H1 (cell line): ENCODE data around the gene SUMF1. TPM values are rescaled to one million over a fixed set of nuclear protein-coding genes. Genes with fewer than 3 reads are reported as not detected.

Experiments
- CTCF ChIA-PET: fragments of 300-600 bp; sonication (Branson Sonifier 250); formaldehyde crosslinking; loops from one replicate; lab custom pipeline; 2021; ENCODE audit not compliant: partially characterized antibody; lab: Charles Lee
- POLR2A ChIA-PET: fragments of 300-600 bp; sonication (Branson Sonifier 250); formaldehyde crosslinking; loops from one replicate; lab custom pipeline; 2021; ENCODE audit warnings: inconsistent platforms; ENCODE audit not compliant: partially characterized antibody; lab: Charles Lee
- DNase-seq, 2 experiments: peaks; one replicate each; pipeline versions ENCODE4 v3.0.0 to v3.0.0-alpha.2; 2010 to 2022; ENCODE audit warnings: low spot score in 2 of 2, low read depth in 1 of 2, mixed read lengths in 1 of 2
- FAIRE-seq: peaks from 2 replicates; lab custom pipeline; 2011; peaks lifted over from hg19 to GRCh38; lab: Jason Lieb, UNC
- H2AFZ ChIP-seq: 2 replicates; pipeline ENCODE4 v1.8.1; 2012; ENCODE audit warnings: low read length, inconsistent platforms
- H2AK5ac ChIP-seq: 2 replicates; pipeline ENCODE4 v1.6.1; 2013; ENCODE audit warnings: low read depth, low read length
- H2BK120ac ChIP-seq: replicated peaks from 2 replicates; pipeline ENCODE3; 2013; ENCODE audit warnings: low read depth, low read length, inconsistent platforms
- H2BK12ac ChIP-seq: 2 replicates; pipeline ENCODE4 v1.6.1; 2013; ENCODE audit warnings: low read depth, low read length
- H2BK15ac ChIP-seq: 2 replicates; pipeline ENCODE4 v1.6.1; 2013; ENCODE audit warnings: low read length
- H2BK20ac ChIP-seq: 2 replicates; pipeline ENCODE4 v1.6.1; 2013; ENCODE audit warnings: low read length
- H2BK5ac ChIP-seq: 2 replicates; pipeline ENCODE4 v1.6.1; 2013; ENCODE audit warnings: low read depth, low read length
- H3K14ac ChIP-seq: 2 replicates; pipeline ENCODE4 v1.6.1; 2013; ENCODE audit warnings: inconsistent platforms; ENCODE audit not compliant: insufficient read length
- H3K18ac ChIP-seq: 2 replicates; pipeline ENCODE4 v1.6.1; 2013; ENCODE audit warnings: low read length; ENCODE audit errors: extremely low read depth
- H3K23ac ChIP-seq: 2 replicates; pipeline ENCODE4 v1.6.1; 2013; ENCODE audit warnings: inconsistent platforms; ENCODE audit not compliant: insufficient read length
- H3K23me2 ChIP-seq: 2 replicates; pipeline ENCODE4 v1.6.1; 2013; ENCODE audit warnings: low read depth, low read length
- H3K27ac ChIP-seq: 2 replicates; pipeline ENCODE4 v1.6.1; 2011; ENCODE audit warnings: low read depth, low read length, inconsistent platforms
- H3K27me3 ChIP-seq, 4 experiments: replicated peaks in 1 of 4; 1 replicate in 1 of 4; 2 replicates in 3 of 4; pipeline versions ENCODE4 v1.6.1 to v1.8.1; 2011 to 2013; ENCODE audit warnings: low read length in 3 of 4, mild to moderate bottlenecking in 3 of 4, inconsistent platforms in 2 of 4, mixed read lengths in 2 of 4, moderate library complexity in 1 of 4; ENCODE audit not compliant: control insufficient read depth in 3 of 4, insufficient read depth in 3 of 4; ENCODE audit errors: extremely low read depth in 1 of 4
- H3K36me3 ChIP-seq, 4 experiments: 2 replicates each; pipeline versions ENCODE4 v1.6.1 to v1.8.1; 2011 to 2013; ENCODE audit warnings: mild to moderate bottlenecking in 4 of 4, low read length in 3 of 4, moderate library complexity in 2 of 4, control low read depth in 1 of 4, inconsistent platforms in 1 of 4; ENCODE audit not compliant: insufficient read depth in 4 of 4, control insufficient read depth in 2 of 4
- H3K4ac ChIP-seq: replicated peaks from 2 replicates; pipeline ENCODE3; 2013; ENCODE audit warnings: low read length, low read depth, mixed read lengths, inconsistent platforms; ENCODE audit not compliant: insufficient read length
- H3K4me1 ChIP-seq, 4 experiments: replicated peaks in 1 of 4; 1 replicate in 1 of 4; 2 replicates in 3 of 4; pipeline versions ENCODE4 v1.6.1 to v1.8.1; 2011 to 2013; ENCODE audit warnings: low read length in 3 of 4, inconsistent platforms in 2 of 4, mixed read lengths in 1 of 4; ENCODE audit not compliant: insufficient read depth in 4 of 4, control insufficient read depth in 3 of 4
- H3K4me2 ChIP-seq, 2 experiments: 2 replicates each; pipeline versions ENCODE4 v1.6.1 to v1.8.1; 2011 to 2013; ENCODE audit warnings: low read depth in 2 of 2, low read length in 2 of 2, control low read depth in 1 of 2, inconsistent platforms in 1 of 2, mild to moderate bottlenecking in 1 of 2; ENCODE audit not compliant: insufficient read depth in 1 of 2
- H3K4me3 ChIP-seq, 4 experiments: fragments of 200-600, 300-600 bp in 1 of 4; sonication (generic), shearing (Covaris generic), sonication (Bioruptor Twin) in 1 of 4; 2 replicates each; pipeline versions ENCODE4 v1.5.1 to v1.8.1; 2011 to 2016; ENCODE audit warnings: low read length in 4 of 4, low read depth in 3 of 4, control low read depth in 2 of 4, inconsistent platforms in 2 of 4, mild to moderate bottlenecking in 2 of 4, mixed read lengths in 1 of 4, moderate library complexity in 1 of 4; ENCODE audit not compliant: insufficient read depth in 2 of 4; ENCODE audit errors: extremely low read depth in 1 of 4
- H3K56ac ChIP-seq: replicated peaks from 2 replicates; pipeline ENCODE3; 2013; ENCODE audit warnings: low read depth, mild to moderate bottlenecking, mixed read lengths, low read length, inconsistent platforms; ENCODE audit not compliant: insufficient read length
- H3K79me1 ChIP-seq: 2 replicates; pipeline ENCODE4 v1.6.1; 2013; ENCODE audit warnings: low read depth, low read length, control low read depth
- H3K79me2 ChIP-seq, 2 experiments: 2 replicates each; pipeline versions ENCODE4 v1.6.1 to v1.8.1; 2012 to 2013; ENCODE audit warnings: low read length in 2 of 2, mild to moderate bottlenecking in 2 of 2, inconsistent platforms in 1 of 2; ENCODE audit not compliant: insufficient read depth in 2 of 2, control insufficient read depth in 1 of 2
- H3K9ac ChIP-seq, 4 experiments: replicated peaks in 1 of 4; 1 replicate in 1 of 4; 2 replicates in 3 of 4; pipeline versions ENCODE4 v1.6.1 to v1.8.1; 2011 to 2013; ENCODE audit warnings: low read depth in 3 of 4, low read length in 3 of 4, control low read depth in 2 of 4, mild to moderate bottlenecking in 2 of 4, moderate library complexity in 2 of 4, inconsistent platforms in 1 of 4; ENCODE audit errors: extremely low read depth in 1 of 4
- H3K9me3 ChIP-seq, 2 experiments: 2 replicates each; pipeline versions ENCODE4 v1.6.1 to v1.8.1; 2012 to 2013; ENCODE audit warnings: mild to moderate bottlenecking in 2 of 2, moderate library complexity in 2 of 2, control low read depth in 1 of 2, inconsistent platforms in 1 of 2, low read depth in 1 of 2, low read length in 1 of 2, mixed read lengths in 1 of 2; ENCODE audit not compliant: insufficient read depth in 2 of 2
- H4K20me1 ChIP-seq, 2 experiments: replicated peaks in 1 of 2; 2 replicates each; pipeline versions ENCODE3 to v1.8.1; 2011 to 2013; ENCODE audit warnings: inconsistent platforms in 2 of 2, low read length in 2 of 2, mild to moderate bottlenecking in 1 of 2; ENCODE audit not compliant: insufficient read depth in 2 of 2, control insufficient read depth in 1 of 2
- H4K5ac ChIP-seq: 2 replicates; pipeline ENCODE4 v1.6.1; 2013; ENCODE audit warnings: low read length, low read depth, mixed read lengths, inconsistent platforms; ENCODE audit not compliant: insufficient read length
- H4K8ac ChIP-seq: 2 replicates; pipeline ENCODE4 v1.8.0; 2013; ENCODE audit warnings: mild to moderate bottlenecking, moderate library complexity, low read length, inconsistent platforms; ENCODE audit not compliant: insufficient read depth; ENCODE audit errors: extremely low read depth
- H4K91ac ChIP-seq: replicated peaks from 2 replicates; pipeline ENCODE3; 2013; ENCODE audit warnings: low read length, mixed read lengths, inconsistent platforms; ENCODE audit not compliant: insufficient read length
- CBX5 ChIP-seq: fragments of 300-800, 300-1000 bp; sonication (generic); IDR thresholded peaks from 2 replicates; pipeline ENCODE4 v1.7.1; 2016; ENCODE audit warnings: antibody characterized with exemption, low read length, low read depth
- CHD1 ChIP-seq: IDR thresholded peaks from 2 replicates; pipeline ENCODE4 v1.6.1; 2012; ENCODE audit warnings: low read depth, low read length, improper control_type of control experiment
- CTBP2 ChIP-seq: IDR thresholded peaks from 2 replicates; pipeline ENCODE4 v1.7.0; 2011; ENCODE audit warnings: borderline replicate concordance, mild to moderate bottlenecking, moderate library complexity, mixed read lengths, low read length; ENCODE audit not compliant: insufficient read depth, insufficient read length
- HDAC2 ChIP-seq, 2 experiments: fragments of 300-600 bp in 1 of 2; sonication (generic) in 1 of 2; IDR thresholded peaks; 2 replicates each; pipeline ENCODE4 v1.6.1; 2011 to 2012; ENCODE audit warnings: low read depth in 2 of 2, low read length in 2 of 2, mild to moderate bottlenecking in 2 of 2, moderate library complexity in 2 of 2, borderline replicate concordance in 1 of 2, inconsistent platforms in 1 of 2
- KDM4A ChIP-seq: IDR thresholded peaks from one replicate; pipeline ENCODE4 v1.7.1; 2012; ENCODE audit warnings: low read depth, mild to moderate bottlenecking, moderate library complexity, low read length, inconsistent platforms; ENCODE audit not compliant: severe bottlenecking
- POLR2A ChIP-seq, 2 experiments: IDR thresholded peaks; 1 replicate in 1 of 2; 2 replicates in 1 of 2; pipeline ENCODE4 v1.6.1; 2011; ENCODE audit warnings: low read depth in 2 of 2, low read length in 2 of 2, mild to moderate bottlenecking in 2 of 2; ENCODE audit errors: control extremely low read depth in 1 of 2
- POU5F1 ChIP-seq: IDR thresholded peaks from 2 replicates; pipeline ENCODE4 v1.6.1; 2011; ENCODE audit warnings: low read depth, mild to moderate bottlenecking, low read length, moderate library complexity
- RBBP5 ChIP-seq: IDR thresholded peaks from 2 replicates; pipeline ENCODE4 v1.7.1; 2012; ENCODE audit warnings: low read depth, mild to moderate bottlenecking, inconsistent platforms, low read length, moderate library complexity, borderline replicate concordance
- TAF1 ChIP-seq: IDR thresholded peaks from 2 replicates; pipeline ENCODE4 v1.6.1; 2011; ENCODE audit warnings: mild to moderate bottlenecking, low read depth, low read length
- YY1 ChIP-seq: IDR thresholded peaks from 2 replicates; pipeline ENCODE4 v1.6.1; 2011; ENCODE audit warnings: low read depth, mild to moderate bottlenecking, low read length
- ZNF274 ChIP-seq: IDR thresholded peaks from 2 replicates; pipeline ENCODE4 v1.7.0; 2012; ENCODE audit warnings: low read length, borderline replicate concordance; ENCODE audit errors: extremely low read depth
- WGBS, 2 experiments: shearing (Covaris generic) in 1 of 2; methylation state at CpG; one replicate each; pipeline versions ENCODE4 v1.1.6 to v1.1.7; 2013 to 2015; ENCODE audit warnings: low lambda C conversion rate in 2 of 2, mixed read lengths in 2 of 2, inconsistent platforms in 1 of 2, low coverage in 1 of 2, missing lambda C conversion rate in 1 of 2; ENCODE audit not compliant: insufficient replicate concordance in 2 of 2, insufficient coverage in 1 of 2, insufficient read length in 1 of 2; ENCODE audit errors: extremely low coverage in 1 of 2, missing lambda C conversion rate in 1 of 2; 5-methylcytosine and 5-hydroxymethylcytosine counted together
- polyA plus RNA-seq, 7 experiments: library from polyadenylated mRNA; depleted of rRNA in 3 of 7; stranded (reverse) in 5 of 7; unstranded in 2 of 7; fragments of >200 nt in 5 of 7; fragments of 200-250 nt in 2 of 7; gene quantifications; 1 replicate in 5 of 7; 2 replicates in 1 of 7; 4 replicates in 1 of 7; pipeline versions ENCODE4 v1.2.1 to v1.2.3, GENCODE V29; 2011 to 2013; ENCODE audit warnings: missing spikeins in 2 of 7, mixed read lengths in 2 of 7
- total RNA-seq: library from RNA; stranded (reverse); fragmentation: NEBNext Ultra II Directional; extraction: Animal tissue kit (Norgen Biotek cat#: 25700); gene quantifications from 2 replicates; pipeline ENCODE4 v1.2.1, GENCODE V29; 2021

Gene SUMF1
- total and polyA plus RNA-seq, 2 of the 8 experiments (the other 6 are each of a cell fraction or from before 2014, with no cell fraction given), result 12.5 to 15.0 TPM

DNA sequence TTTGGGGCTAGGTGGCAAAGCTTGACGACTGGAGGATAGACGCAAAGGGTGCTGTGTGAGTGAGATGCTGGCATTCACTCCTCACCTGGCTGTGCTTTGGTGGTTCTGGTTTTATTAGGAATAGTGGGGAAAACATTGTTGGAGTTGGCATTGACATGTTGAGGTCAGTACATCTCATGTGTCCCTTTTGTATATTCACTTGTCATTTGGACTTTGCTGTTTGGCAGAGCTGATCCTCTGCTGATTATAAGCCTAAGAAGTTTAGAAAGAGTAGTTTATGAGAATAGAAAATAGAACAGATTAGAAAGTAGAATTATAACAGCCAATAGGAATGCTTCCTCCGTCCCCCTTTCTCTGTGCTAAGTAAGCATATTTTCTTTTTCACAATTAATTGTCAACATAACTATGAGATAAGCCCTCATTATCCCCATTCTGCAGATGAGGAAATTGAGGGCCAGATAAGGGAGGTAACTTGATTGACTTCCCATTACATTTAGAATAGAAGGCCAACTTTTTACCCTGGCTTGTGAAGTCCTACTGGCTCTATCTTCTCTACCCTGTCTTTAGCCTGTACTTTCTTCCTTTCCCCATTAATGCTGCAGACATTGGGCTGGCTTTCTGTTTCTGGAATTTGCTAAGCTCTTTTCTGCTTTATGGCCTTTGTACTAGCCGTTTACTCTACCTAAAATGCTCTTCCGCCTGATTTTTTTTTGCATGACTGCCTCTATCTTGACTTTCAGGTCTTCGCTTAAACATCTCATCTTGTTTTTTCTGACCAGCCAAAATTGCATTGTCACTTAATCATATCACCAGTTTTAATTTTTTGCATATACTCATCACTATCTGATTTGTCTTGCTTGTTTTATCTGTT is 38.9 kb upstream of the SUMF1 start:
- Histone ChIP-seq H4K20me1 (peaks cover 0 to 2% of the 10 kb centered on the region in 2 experiments), H2AFZ (no peak overlapping the region), H3K23me2 (no peaks in the 10 kb centered on the region), H3K18ac (no peak overlapping the region), H3K56ac (no peak overlapping the region), H3K79me2 (no peaks in the 10 kb centered on the region; a peak in 1 of 4 replicates), H3K4me1 (peaks cover 0 to 4% (median 1%) of the 10 kb centered on the region in 4 experiments; a peak in 2 of 7 replicates), H2BK5ac (no peak overlapping the region), H3K36me3 (no peaks in the 10 kb centered on the region), H2BK12ac (no peak overlapping the region), H3K23ac (no peak overlapping the region), H3K4me2 (no peak overlapping the region), H4K91ac (no peak overlapping the region), H3K9ac (no peak overlapping the region), H2BK15ac (no peak overlapping the region), H3K79me1 (no peaks in the 10 kb centered on the region), H2BK20ac (no peak overlapping the region), H3K4me3 (no peak overlapping the region), H3K27me3 (no peaks in the 10 kb centered on the region; a peak in 1 of 7 replicates), H4K5ac (no peak overlapping the region), H4K8ac (no peak overlapping the region), H3K27ac (no peak overlapping the region), H3K9me3 (no peaks in the 10 kb centered on the region), H3K4ac (no peak overlapping the region), H2BK120ac (no peak overlapping the region), H3K14ac (no peak overlapping the region), H2AK5ac (no peak overlapping the region)
- CTCF ChIA-PET, result interaction anchor here (1.0 to 3.0 kb wide), 4 partner anchors 12 to 155 kb away, joined by 3 to 16 read pairs (median 8); partner anchors contain the start of gene ITPR1
- FAIRE-seq, result no peak
- no peak for DNase-seq
- POLR2A ChIA-PET, result interaction anchor here (0.6 to 8.6 kb wide), 3 partner anchors 9 to 56 kb away, joined by 3 to 91 read pairs (median 4); partner anchors contain the start of gene ITPR1
- 90% methylated on average over 6 of the region's 6 CpGs; no CpG with 5 or more reads in 1 of the 2 experiments for WGBS, 2 experiments
- TF ChIP-seq KDM4A, result no peak
- TF ChIP-seq POU5F1, result no peak
- no peak for TF ChIP-seq POLR2A (IDR thresholded peaks at IDR 0.05; ENCODE audit: control extremely low read depth in 1 of 2, low read depth in 2 of 2, low read length in 2 of 2)
- no peak for TF ChIP-seq YY1
- no peak for TF ChIP-seq CHD1
- TF ChIP-seq RBBP5, result no peak
- TF ChIP-seq TAF1, result no peak
- no peak for TF ChIP-seq ZNF274
- TF ChIP-seq HDAC2 (IDR thresholded peaks at IDR 0.05; ENCODE audit: borderline replicate concordance in 1 of 2, low read depth in 2 of 2, low read length in 2 of 2), result no peak
- no peak for TF ChIP-seq CTBP2
- TF ChIP-seq CBX5, result no peak
